HTR-8/SVneo (cell line): ENCODE data around the gene LRRC37B.
"Not testable (repeated sequence)": the region's sequence is repeated elsewhere in the genome, so short reads cannot be mapped to it uniquely, and the experiment has no call there.

ENCODE experiments used
- DNase-seq: peaks from one replicate; pipeline ENCODE4 v3.0.0; 2011; ENCODE audit warnings: low spot score, mixed read lengths; ENCODE audit not compliant: insufficient read length
- FAIRE-seq: peaks from 2 replicates; lab custom pipeline; 2011; peaks lifted over from hg19 to GRCh38; lab: Jason Lieb, UNC

LRRC37B gene

DNA sequence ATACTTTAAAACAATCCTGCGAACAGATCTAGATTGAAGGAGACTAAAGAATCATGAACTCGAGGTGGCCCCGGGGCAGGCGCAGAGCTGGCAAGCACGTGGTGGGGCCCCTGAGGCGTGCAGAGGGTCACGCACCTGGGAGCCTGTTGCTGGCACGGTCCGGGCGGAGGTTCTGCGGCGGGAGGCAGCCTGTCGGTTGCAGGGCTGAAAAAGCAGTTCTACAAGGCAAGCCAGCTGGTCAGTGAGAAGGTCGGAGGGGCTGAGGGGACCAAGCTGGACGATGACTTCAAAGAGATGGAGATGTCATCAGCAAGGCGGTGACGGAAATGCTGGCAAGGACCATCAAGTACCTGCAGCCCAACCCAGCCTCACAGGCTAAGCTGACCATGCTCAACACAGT lies 33.1 kb downstream of the LRRC37B start:
- FAIRE-seq, DNase-seq: not testable (repeated sequence)

DNA sequence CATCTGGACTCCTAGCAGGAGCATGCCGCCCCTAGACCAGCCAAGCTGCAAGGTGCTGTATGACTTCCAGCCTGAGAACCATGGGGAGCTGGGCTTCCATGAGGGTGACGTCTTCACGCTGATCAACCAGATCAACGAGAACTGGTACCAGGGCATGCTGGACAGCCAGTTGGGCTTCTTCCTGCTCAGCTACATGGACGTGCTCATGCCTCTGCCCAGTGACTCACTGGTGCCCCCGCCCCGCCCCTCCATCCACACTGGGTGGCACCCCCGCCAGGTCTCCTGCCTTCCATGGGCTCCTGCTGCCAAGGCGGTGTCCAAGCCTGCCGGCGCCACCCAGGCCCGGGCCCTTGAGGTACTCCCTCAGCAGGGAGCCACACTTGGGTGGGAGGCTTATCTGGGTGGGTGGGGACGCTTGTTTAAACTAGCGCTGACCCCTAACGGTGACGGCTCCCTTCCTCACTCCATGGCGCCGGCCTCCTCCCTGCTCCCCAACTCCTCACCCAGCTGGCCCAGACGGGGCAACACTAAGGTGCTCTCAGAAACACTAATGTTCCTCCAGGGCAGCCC lies 34.2 kb downstream of the LRRC37B start:
- FAIRE-seq, DNase-seq: not testable (repeated sequence)

DNA sequence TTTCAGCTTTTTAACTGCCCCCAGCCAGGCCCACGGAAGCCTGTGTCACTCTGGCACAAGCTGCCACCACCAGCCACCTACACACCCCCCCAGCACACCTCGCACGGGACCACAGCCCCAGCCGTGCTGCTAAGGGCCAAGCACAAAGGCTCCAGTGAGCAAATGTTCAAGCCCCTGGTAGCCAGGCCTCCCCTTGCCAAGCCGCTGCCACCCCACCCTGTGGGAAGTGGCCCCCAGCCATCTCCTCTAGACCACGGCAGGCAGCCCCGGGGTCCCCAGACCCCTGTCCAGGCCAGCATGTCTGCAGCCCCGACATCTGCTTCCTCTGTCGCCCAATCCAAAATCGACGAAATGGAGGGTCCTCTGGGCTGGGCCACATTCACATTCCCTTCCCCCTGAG lies 35.1 kb downstream of the LRRC37B start:
- DNase-seq, FAIRE-seq: not testable (repeated sequence)

DNA sequence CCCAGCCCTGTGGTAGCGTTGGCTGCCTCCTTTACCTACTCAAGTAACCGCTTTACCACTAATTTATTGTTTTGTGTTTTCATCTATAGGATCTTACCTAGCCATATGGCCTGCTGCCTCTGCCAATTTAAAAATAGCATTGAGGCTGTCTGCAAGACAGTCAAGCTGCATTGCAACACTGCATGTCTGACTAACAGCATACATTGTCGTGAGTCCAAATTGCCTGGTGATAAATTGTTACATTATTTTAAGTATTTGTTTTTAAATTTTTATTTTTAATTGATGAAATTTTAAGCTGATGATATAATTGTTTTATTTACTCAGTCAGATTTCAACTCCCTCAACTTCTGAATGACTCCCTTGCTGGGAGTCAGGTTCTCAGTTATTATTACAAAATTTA lies 38.4 kb downstream of the LRRC37B start:
- FAIRE-seq, DNase-seq: not testable (repeated sequence)

DNA sequence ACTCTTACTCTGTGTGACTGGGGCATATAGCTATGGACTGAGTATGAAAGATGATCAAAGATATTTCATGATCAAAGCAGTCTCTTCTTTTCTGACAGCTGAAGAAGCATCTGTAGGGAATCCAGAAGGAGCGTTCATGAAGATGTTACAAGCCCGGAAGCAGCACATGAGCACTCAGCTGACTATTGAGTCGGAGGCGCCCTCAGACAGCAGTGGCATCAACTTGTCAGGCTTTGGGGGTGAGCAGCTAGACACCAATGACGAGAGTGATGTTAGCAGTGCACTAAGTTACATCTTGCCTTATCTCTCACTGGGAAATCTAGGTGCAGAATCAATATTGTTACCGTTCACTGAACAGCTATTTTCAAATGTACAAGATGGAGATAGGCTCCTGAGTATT lies 40.5 kb downstream of the LRRC37B start:
- not testable (repeated sequence) for DNase-seq, FAIRE-seq

DNA sequence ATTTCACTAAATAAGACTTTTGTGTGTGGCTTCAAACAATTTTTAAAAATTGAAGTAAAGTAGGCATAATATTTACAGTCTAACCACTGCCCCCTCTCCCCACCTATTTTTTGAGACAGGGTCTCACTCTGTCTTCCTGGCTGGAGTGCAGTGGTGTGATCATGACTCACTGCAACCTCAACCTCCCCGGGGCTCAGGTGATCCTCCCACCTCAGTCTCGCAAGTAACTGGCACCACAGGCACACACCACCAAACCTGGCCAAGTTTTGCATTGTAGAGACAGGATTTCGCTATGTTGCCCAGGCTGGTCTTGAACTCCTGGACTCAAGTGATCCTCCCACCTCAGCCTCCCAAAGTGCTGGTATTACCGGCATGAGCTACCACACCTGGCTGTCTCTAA lies 47.8 kb downstream of the LRRC37B start:
- not testable (repeated sequence) for FAIRE-seq, DNase-seq

DNA sequence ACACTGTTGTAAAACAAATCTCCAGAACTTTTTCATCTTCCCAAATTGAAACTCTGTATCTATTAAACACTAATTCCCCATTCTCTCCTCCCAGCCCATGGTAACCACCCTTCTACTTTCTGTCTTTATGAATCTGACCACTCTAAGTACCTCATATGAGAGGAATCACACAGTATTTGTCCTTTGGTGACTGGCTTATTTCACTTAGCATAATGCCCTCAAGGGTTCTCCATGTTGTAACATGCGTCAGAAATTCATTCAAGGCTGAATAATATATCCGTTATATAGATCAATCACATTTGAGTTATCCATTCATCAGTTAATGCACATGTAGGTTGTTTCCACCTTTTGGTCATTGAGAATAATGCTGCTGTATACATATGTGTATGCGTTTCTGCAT lies 48.2 kb downstream of the LRRC37B start:
- not testable (repeated sequence) for FAIRE-seq, DNase-seq

DNA sequence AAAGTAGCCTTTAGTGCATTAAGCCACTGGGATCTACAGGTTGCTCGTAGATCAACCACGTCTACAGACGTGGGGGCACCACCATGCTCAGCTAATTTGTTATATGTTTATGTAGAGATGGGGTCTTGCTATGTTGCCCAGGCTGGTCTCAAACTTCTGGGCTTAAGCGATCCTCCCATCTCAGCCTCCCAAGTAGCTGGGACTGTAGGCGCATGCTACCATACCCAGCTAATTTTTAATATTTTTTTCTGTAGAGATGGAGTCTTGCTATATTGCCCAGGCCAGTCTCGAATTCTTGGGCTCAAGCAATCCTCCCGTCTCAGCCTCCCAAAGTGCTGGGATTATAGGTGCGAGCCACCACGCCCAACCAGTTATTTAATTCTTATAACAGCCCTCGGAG lies 49.3 kb downstream of the LRRC37B start:
- FAIRE-seq, DNase-seq: not testable (repeated sequence)

DNA sequence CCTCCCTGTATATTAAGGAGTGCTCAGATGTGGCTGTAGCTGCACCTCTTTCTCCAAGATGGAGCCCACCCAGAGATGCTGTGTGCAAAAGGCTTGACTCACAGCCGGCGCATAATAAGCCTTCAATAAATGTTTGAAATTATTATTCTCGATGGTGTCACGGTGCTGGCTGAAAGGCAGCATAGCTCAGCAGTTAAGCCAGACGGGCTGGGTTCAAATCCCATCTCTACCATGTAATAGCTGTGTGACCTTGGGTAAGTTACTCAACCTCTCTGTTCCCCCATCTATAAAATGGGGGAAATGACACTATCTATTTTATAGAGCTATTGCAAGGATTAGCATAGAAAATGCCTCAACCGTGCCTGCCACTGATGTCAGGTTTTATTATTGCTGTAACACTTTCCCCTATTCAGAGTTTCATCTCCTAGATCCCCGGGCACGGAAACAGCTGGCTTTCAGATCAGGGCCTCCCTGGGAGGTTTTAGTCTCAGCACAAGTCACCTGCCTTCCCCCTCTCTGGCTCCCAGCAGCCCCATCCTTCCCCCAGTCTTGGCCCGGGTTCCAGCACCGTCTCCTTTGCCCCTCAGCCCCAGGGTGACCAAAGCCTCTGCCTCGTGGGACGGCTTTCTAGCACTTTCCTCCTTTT lies 50.4 kb downstream of the LRRC37B start:
- not testable (repeated sequence) for DNase-seq, FAIRE-seq

DNA sequence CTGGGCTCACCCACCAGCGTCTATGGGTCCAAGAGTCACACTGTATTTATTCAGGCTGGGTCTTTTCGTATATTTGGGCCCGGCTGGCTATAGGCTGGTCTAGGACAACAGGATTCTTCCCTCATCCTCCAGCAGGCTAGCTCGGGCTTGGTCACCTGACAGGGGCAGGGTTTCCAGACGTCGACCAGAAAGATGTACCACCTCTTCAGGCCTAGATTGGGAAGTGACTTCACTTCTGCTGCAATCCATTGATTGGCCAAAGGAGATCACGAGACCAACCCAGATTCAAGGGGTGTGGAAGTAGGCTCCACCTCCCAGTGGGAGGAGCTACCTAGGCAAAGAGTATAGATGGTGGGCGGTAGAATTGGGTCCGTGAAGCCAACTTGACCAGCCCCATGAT lies 53.5 kb downstream of the LRRC37B start:
- not testable (repeated sequence) for FAIRE-seq, DNase-seq

DNA sequence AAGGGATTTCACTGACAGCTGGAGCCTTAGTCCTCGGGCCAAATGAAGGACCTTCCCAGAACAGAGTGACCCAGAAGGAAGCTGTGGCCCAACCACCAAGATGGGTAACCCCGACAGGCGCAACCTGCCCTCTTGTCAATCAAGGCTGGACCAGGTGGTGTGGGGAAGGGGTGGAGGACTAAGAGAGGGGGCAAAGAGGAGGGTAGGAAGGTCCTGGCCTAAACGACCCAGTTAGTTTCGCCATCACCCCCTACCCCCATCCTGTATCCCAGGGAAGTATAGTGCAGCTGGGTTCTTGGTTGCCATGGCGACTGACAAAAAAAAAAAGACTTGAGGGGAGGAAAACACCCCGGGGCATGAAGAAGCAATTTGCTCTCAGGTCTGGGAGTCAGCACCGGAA lies 54.7 kb downstream of the LRRC37B start:
- not testable (repeated sequence) for FAIRE-seq, DNase-seq

DNA sequence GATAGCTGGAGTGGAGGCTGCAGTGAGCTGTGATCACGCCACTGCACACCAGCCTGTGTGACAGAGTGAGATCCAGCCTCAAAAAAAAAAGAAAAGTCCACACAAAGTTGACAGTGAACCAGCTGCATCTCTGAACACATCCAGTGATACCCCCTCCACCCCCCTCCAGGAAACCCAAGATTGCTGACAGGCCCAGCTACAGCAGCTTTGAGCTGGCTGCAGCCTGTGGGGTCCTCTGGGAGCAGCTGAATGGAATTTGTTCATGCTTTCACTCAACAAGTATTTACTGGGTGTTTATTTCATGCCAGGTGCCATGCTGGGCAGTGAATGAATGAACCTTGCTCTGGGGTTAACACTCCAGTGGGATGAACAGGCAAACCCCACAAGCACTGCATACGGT lies 56.9 kb downstream of the LRRC37B start:
- DNase-seq, FAIRE-seq: not testable (repeated sequence)

DNA sequence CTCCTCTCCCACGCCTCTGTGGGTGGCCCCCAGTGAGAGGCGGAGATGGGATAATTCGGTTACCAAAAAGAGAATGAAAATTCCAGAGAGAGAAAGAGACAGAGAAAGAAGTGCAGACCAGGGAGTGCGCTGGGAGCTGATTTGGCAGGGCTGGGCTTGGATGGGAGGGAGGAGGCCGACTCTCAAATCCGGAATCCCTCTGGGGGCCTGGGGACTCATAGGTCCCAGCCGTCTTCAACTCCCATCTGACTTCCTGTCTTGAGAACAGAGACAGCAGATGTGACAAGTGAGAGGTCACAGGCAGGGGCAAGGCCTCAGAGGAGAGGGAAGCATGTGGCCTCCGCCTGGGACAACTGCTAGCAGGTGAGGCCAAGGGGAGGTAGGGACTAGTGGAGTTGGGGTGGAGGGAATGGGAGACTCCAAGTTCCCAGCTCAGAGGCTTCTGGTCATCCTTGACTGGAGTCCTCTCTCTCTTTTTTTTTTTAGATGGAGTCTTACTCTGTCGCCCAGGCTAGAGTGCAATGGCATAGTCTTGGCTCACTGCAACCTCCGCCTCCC lies 59.0 kb downstream of the LRRC37B start:
- not testable (repeated sequence) for DNase-seq, FAIRE-seq

DNA sequence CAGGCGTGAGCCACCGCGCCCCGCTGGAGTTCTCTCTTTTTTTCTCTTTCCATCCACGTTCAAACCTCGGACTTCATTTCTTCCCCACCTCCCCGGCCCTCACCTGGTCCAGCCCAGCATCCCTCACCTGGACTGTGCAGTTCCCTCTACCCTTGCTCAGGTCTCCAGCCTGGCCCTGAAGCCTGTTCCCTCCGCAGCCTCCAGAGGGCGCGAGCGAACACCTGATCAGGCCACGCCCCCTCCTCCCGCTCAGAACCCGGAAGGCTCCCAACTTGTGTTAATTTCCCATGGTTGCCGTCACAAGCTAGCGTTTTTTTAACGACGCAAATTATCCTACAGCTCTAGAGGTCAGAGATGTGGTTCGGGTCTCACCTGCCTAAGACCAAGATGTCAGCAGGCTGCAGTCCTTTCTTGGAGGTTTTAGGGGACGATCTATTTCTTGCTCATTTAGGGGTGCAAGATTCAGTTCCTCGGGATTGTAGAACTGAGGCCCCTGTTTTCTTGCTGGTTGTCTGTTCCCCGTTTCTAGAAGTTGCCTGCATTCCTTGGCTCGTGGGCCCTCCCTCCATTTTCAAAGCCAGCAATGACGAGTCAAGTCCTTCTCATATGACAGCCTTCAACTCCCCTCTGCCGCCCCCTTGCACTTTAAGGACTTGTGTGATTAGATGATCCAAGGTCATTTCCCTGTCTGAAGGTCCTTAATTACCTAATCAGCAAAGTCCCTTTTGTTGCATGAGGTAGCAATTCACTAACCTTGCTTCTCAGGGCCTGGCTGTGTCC lies 59.9 kb downstream of the LRRC37B start:
- not testable (repeated sequence) for FAIRE-seq, DNase-seq

DNA sequence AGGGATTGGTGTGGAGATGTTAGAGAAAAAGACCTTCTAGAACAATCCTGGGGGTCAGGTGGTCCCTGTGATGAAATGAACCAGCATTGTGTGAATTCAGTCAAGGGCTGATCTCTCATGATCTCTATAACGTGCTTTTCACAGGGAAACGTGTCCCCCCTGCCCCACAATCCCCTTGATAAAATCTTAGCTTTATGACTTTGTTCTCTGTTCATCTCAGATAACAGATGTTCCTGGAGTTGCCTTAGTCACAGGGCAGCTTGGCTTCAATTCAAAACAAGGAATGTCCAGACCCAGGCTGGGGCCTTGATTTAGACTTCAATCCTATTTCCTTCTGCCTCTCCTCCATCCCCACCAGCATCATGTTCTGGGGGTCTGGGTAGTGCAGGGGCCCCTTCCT lies 61.9 kb downstream of the LRRC37B start:
- not testable (repeated sequence) for DNase-seq, FAIRE-seq

DNA sequence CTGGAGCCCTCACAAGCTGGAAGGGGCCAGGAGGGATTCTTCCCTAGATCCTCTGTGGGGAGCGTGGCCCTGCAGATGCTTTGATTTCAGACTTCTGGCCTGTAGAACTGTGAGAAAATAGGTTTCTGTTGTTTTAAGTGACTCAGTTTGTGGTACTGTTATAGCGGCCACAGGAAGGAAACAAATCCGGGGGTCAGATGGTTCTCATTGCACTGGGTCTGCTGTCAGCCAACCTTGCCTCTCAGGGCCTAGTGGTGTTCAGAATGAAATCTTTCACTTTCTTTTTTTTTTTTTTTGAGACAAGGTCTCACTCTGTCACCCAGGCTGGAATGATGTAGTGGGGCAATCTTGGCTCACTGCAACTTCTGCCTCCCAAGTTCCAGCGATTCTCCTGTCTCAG lies 64.8 kb downstream of the LRRC37B start:
- FAIRE-seq, DNase-seq: not testable (repeated sequence)

DNA sequence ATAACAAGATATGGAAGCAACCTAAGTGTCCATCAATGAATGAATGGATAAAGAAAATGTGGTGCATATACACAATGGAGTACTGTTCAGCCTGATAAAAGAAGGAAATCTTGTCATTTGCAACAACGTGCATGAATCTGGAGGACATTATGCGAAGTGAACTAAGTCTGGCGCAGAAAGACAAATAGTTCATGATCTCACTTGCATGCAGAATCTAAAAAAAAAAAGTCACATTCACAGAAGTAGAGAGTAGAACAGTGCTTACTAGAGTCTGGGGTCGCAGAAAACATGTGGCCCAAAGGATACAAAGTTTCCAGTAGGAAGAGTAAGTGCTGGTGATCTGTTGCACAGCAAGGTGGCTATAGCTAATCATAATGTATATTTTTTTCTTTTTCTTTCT lies 65.9 kb downstream of the LRRC37B start:
- not testable (repeated sequence) for FAIRE-seq, DNase-seq

DNA sequence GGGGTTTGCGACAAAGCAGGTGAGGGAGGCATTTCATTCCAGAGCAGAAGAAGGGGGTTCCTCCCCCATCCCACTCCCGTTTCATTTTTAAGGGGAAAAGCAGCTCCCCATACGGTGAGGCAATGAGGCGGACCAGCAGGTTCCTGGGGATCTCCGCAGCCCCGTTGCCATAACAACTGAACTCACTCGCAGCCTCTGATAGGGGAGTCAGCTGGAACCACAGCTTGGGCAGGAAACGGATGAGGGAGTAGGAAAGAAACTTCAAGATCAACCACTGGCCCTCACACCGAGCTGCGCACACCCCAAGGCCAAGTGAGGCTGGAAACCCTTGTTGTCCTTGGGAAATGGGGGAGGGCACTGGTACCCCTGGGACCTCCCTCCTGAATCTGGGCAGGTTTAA lies 72.6 kb downstream of the LRRC37B start:
- FAIRE-seq: not testable (repeated sequence)

DNA sequence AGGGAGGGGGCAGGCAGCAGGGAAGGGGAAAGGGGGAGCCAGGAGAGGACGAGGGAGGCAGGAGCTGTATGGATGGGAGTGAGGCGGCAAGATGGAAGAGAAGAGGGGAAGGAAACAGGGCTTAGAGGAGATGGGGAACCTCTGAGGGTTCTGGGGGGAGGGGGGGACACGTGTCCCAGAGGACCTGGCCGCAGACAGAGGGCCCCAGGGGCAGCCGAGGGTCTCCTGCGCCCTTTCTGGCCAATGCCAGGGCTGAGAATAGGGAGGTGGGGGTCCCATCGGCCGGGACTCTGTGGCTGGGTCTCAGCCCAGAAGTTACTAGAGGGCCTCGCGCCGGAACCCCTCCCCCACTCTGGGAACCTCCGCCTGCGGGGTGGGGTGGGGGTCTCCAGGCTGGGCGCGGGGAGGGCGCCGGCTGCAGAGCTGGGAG lies 76.4 kb downstream of the LRRC37B start:
- not testable (repeated sequence) for DNase-seq, FAIRE-seq

More for the DNA sequence above, 72.6 kb downstream of the LRRC37B start:
- not testable (repeated sequence) for DNase-seq
